Omental fat pad (tissue), 4 donors: ENCODE measurements around the gene PLA2R1. TPM values are rescaled to one million over a fixed set of nuclear protein-coding genes. Genes with fewer than 3 reads are reported as not detected.

Source experiments
- ATAC-seq: fragments of 150-250 bp; one replicate; pipeline ENCODE4 v1.9.1; 2016; ENCODE audit warnings: mild to moderate bottlenecking, moderate library complexity; ENCODE audit not compliant: low FRiP score
- DNase-seq: peaks from one replicate; pipeline ENCODE4 v3.0.0-alpha.2; 2019; ENCODE audit warnings: low spot score
- total RNA-seq, 4 donors: library from RNA; depleted of rRNA; stranded (reverse); fragments of >200 nt; gene quantifications; one replicate each; pipeline ENCODE4 v1.1.0, GENCODE V29; 2016
- TF ChIP-seq, protein P1 (sequence below), 3 donors: fragments of 450-650 bp; IDR thresholded peaks; one replicate each; pipeline ENCODE4 v1.5.1; 2016 to 2017; ENCODE audit warnings: antibody characterized with exemption in 3 of 3, mild to moderate bottlenecking in 3 of 3, moderate library complexity in 2 of 3

PLA2R1 gene
- total RNA-seq, 4 donors from 2014 or later: 6.5 to 13.5 (median 12.5) TPM

DNA sequence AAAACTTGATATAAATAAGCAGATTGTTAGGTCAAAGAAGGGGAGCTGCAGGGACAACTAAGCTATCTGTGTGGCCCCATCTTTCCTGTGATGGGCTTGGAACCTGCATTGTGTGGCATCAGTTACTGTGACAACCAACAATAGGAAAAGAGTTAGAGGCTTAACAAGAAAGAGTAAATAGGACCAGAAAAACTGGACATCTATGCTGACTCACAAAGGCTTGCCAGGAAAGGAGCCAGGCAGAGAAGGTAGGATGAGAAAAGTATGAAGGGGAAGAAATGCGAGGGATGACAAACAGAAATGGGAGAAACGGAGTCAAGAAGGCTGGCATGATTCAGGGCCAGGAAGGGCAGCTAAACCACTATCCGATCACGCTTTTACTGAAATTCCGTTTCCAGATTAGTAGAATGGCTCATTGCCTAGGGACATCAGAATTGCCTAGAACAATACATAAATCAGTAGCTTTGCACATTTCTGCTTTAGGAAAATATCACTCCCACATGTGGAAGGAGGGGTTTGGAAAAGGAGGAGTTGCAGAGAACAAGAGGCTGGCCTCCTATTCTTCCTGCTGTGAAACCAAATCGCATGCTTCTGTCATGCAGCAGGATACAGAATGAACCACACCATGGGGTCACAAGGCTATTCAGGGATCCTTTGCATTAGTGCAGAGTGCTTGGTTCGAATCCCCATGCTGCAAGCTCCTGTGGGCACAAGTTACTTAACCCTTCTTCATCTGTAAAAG, 7.3 kb downstream of the PLA2R1 start:
- DNase-seq (no peak), ATAC-seq (peak; percentile 33)
- TF ChIP-seq, protein P1, sequence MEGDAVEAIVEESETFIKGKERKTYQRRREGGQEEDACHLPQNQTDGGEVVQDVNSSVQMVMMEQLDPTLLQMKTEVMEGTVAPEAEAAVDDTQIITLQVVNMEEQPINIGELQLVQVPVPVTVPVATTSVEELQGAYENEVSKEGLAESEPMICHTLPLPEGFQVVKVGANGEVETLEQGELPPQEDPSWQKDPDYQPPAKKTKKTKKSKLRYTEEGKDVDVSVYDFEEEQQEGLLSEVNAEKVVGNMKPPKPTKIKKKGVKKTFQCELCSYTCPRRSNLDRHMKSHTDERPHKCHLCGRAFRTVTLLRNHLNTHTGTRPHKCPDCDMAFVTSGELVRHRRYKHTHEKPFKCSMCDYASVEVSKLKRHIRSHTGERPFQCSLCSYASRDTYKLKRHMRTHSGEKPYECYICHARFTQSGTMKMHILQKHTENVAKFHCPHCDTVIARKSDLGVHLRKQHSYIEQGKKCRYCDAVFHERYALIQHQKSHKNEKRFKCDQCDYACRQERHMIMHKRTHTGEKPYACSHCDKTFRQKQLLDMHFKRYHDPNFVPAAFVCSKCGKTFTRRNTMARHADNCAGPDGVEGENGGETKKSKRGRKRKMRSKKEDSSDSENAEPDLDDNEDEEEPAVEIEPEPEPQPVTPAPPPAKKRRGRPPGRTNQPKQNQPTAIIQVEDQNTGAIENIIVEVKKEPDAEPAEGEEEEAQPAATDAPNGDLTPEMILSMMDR (IDR thresholded peaks at IDR 0.05): no peak

DNA sequence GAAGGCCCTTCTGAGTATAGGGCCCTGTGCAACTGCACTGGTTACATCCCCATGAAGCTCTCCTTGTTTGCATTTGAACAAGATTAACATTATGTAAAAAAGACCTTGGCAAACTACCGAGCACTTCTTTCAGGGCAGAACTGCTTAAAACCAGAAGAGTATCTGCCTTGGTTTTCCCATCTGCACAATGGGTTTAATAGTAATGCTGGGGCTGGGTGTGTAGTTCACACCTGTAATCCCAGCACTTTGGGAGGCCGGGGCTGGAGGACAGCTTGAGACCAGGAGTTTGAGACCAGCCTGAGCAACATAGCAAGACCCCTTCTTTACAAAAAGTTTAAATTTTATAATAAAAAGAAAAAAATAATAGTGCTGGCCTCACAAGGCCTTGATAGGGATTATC, 8.5 kb downstream of the PLA2R1 start:
- ATAC-seq: no peak
- TF ChIP-seq, protein P1 (IDR thresholded peaks at IDR 0.05): no peak
- DNase-seq: no peak

DNA sequence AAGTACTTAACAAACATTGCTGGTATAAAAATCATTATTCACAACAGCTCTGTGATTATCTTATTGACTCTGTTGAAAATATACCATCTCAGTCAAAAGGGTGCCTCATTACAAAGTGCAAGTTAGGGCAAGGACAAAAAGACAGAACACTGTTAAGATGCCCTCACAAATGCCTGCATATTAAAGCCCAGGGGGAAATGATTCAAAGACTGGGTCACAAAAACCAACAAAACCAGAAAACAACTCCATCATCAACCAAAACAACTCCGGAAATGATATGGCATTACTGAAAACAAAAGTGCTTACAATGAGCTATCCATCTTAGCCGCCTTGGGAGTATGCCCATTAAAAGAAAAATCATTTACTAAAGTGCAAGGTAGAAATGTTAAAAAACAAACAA, 9.9 kb downstream of the PLA2R1 start:
- ATAC-seq: no peak
- no peak for DNase-seq
- TF ChIP-seq, protein P1 (IDR thresholded peaks at IDR 0.05): no peak

DNA sequence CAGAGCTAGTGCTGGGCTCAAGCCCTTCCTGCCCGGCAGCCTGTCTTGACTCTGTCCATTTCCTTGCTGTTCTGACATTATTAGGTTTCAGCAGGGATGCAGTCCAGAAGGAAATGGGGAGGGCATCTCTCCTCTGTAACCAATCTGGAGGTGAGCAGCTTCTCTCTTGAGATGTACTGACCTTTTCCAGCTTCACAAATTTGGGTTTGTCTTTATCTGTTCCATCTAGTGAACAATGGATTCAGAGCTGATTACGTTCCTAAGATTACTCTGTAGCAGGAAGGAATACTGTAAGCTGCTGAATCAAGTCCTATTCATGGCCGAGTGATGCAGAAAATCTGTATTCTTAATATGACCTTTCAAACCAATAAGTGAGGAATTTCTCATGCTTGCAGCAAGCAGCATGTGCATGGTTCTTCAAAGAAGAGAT, 11.0 kb downstream of the PLA2R1 start:
- TF ChIP-seq, protein P1 (IDR thresholded peaks at IDR 0.05): no peak
- no peak for DNase-seq
- ATAC-seq: no peak

DNA sequence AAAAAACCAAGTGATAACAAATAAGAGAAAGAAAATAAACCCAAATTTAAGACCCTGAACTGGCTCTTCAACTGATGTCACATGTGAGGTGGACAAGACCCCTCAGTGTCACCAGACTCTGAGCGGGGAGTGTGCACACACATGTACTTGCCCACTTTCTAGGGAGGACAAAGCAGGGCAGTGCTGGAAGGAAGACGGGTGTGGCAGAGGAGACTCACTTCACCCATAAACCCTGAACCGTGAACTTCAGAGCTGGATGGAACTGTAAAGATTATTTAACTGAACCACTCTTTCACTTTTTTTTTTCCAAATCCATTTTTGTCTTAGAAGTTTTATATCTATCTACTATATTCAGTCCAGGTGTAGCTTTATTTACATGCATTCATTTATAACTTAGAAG, 12.3 kb downstream of the PLA2R1 start:
- ATAC-seq: no peak
- no peak for DNase-seq
- TF ChIP-seq, protein P1 (IDR thresholded peaks at IDR 0.05): no peak

DNA sequence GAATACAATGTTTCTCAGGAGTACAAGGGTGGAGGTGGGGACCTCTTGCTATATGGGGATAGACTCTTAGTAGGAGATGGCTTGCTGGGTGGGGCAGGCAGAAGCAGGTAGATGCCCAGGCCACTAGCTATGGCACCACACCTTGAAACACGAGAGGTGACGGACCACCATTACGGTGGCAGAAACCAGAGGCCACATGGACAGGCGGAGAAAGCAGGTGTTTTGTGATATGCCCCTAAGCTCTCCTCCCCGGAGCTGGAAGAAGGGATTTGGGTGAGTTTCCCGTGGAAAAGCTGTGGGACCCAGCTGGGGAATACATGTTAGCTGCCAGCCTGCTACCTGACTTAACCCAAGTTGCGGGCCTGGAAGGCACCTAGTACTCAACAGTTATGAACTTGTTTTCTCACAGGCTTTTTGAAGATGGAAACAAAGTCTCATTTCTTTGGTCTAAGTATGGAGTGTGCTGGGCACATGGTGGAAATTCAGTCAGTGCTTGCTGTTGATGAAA, 16.7 kb downstream of the PLA2R1 start:
- ATAC-seq (no peak), DNase-seq (no peak)
- TF ChIP-seq, protein P1 (IDR thresholded peaks at IDR 0.05): no peak

DNA sequence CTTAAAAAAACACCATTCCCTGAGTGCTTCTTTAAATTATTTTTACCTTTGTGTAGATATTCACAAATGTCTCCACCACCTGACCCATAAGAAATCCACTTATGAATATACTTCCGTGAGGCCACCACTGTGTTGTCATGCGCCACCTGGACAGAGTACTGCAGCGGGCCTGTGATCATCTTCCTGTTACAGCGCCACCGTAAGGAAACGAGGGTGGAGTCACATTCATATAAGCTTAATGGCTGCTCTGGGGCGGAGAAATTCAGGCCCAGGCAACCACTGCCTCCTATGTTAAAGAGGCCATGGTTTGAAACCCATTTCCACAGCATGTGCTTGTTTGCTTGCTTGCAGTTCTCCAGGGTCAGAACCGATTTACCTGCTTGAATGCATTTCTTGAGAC, 17.7 kb downstream of the PLA2R1 start:
- ATAC-seq: no peak
- DNase-seq: no peak
- TF ChIP-seq, protein P1 (IDR thresholded peaks at IDR 0.05): no peak
